ENCODE measurements around the gene RDM1.
"Not testable (repeated sequence)": the region's sequence is repeated elsewhere in the genome, so short reads cannot be mapped to it uniquely, and the experiment has no call there.

RDM1 gene, protein sequence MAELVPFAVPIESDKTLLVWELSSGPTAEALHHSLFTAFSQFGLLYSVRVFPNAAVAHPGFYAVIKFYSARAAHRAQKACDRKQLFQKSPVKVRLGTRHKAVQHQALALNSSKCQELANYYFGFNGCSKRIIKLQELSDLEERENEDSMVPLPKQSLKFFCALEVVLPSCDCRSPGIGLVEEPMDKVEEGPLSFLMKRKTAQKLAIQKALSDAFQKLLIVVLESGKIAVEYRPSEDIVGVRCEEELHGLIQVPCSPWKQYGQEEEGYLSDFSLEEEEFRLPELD

DNA sequence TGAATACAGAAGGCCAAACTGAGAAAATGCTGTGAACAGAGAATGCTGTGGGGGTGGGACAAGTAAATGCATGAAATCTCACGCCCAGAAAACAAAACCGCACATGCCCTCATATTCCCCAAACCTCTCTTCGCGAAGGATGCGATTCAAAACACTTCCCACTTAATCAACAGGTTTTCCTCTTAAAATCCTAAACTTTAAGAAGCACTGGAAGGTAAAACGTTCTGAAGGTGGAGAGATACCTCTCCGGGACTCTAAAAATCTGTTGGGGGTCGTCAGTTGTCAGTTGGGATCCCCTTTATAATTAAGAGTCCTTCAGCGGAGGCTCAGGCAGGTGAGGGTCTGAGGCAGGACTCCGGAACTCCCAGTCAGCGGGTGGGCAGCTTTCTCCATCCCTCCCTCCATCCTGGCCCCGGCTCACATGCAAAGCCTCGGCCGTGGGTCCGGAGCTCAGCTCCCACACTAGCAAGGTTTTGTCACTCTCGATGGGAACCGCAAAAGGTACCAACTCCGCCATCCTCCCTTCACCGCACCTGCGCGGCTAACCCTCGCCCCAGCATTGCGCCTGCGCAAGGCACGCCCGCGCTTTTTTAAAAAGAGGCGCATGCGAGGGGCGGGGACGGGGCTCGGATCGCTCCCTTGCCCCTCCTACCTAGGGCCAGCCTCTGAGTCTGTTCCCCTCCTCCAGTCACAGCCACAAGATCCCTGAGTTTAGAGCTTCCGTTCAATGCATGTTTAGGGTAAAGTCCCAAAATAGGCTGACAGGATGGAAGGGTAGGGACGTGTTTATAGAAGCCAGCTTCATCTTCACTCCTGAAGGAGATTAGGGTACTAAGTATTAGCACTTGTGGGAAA lies at the start of gene RDM1:
Gene RDM1, minus strand, starts transcription at position 563 of the 855 bp plus-strand sequence. Its CDS starts 46 bp downstream, at position 517.
- peak; percentile 91 for DNase-seq (ENCODE audit: low spot score)

DNA sequence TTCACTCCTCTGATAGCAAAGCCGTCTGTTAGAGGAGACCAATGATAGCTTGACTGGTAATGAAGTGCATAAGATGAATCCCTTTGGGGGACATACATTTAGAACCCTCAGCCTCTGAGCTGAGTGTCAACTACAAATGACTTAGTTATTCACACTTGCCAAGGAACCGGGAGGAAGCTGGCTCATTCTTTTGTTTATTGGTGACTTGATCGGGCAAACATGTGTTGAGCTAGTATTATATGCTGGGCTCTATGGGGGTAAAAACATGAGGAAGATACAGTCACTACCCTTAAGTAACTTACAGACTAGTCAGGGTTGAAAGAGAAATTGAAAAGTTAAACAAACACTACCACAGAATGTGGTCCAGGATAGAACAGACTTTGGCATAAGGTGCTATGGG lies 47.8 kb upstream of the RDM1 start:
- no peak for DNase-seq (ENCODE audit: low spot score)

DNA sequence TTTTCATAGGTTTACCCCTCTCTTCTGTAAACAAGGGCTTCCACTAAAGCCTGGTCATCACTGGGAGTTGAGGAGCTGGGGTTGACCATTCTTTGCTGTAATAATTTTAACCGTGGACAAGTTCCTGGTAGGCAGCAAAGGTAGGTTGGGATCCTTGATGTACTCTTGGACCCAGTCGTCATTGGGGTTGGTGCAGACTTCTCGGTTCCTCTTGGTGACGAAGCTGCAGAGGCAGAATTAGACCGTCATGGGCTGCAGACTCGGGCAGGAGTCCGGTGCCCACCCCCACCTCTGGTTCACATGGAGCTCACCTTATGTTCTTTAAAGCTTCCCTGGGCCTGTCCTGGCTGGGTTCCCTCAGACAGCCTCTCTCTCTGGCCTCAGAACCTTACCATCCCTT lies 46.9 kb upstream of the RDM1 start:
- DNase-seq (ENCODE audit: low spot score): no peak

DNA sequence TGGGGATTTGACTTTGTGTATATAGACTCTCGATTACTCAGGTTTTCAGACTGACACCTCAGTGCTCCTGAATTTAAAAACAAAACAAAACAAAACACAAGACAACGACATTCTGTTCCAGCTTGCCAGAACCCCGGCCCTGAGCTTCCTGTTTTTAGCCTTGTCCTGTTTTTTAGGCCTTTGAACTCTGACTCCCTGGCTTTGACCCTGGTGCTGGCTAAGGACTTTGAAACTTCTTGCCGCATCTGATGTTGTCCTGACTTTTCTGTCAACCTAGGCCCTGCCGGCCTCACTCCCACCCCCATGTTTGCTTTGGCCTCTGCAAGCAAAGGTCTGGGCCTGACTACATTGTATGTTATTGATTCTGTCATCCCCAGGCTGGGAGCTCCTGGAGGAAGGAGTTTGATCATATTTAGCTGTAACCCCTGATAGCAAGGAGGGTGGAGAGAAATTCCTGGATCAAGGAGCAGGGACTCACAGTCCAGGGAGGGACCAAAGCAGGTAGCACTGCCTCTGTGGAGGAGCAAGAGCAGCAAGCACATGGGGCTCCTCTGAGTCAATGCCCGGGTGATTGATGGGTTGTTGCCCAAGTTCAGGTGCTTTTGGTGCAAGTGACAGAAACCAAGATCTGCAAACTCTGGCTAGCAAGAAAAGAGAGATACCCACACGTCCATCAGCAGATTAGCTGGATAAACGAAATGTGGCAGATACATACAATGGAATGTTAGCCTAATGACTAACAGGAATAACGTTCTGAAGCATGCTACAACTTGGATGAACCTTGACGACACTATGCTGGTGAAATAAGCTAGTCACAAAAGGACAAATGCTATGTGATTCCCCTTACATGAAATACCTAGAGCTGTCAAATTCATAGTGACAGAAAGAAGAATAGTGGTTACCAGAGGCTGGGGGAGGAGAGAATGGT lies 43.0 kb upstream of the RDM1 start:
- DNase-seq (ENCODE audit: low spot score): no peak

DNA sequence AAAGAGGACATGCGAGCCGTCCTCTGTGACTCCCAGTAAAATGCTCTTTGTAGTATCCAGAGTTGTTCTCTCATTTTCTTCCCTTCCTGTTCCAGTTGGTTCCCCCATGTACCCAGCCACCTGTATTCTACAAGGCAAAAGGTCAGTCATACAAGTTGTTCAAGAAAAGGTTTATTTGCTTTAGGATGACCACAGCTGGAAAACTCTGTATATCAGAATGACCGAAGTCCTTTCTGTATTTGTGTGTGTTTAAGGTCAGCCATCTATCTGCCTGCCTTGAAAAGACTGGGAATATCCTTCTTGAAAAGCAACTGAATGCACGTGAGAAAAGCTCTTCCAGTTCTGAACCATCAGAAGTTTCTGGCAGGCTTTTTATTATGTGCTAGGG lies 42.4 kb upstream of the RDM1 start:
- no peak for DNase-seq (ENCODE audit: low spot score)

DNA sequence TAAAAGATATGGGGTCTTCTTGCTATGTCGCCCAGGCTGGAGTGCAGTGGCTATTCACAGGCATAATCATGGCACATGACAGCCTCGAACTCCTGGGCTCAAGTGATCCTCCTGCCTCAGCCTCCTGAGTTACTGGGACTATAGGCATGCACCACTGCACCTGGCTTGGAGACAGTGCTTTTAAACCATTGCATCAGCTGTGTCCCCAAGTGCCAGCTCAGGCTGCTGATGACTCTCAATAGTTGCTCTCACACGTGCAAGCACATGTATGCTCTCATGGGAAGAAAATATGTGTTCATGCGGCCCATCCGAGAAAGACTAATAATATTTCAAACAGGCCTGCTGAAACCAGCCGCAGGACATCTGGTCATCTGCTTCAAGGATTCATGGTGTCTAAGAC lies 42.0 kb upstream of the RDM1 start:
- DNase-seq (ENCODE audit: low spot score): no peak

DNA sequence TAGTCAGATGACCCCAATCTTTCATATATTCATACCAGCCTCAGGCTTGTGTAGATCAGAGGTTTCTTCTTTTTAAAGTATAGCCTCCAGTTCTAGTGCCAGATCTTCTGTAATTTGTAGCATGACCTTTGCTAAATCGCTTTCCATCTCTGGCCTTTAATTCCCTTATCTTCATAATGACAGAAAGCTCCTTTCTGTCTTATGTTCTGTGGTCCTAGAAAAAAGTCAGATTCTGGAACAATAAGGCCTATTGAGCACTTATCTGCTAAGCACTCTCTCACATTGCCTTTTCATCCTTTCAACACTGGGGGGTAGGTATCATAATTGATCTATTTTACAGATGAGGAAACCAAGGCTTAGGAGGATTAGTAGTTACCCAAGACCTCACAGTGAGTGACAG lies 41.5 kb upstream of the RDM1 start:
- DNase-seq (ENCODE audit: low spot score): no peak

DNA sequence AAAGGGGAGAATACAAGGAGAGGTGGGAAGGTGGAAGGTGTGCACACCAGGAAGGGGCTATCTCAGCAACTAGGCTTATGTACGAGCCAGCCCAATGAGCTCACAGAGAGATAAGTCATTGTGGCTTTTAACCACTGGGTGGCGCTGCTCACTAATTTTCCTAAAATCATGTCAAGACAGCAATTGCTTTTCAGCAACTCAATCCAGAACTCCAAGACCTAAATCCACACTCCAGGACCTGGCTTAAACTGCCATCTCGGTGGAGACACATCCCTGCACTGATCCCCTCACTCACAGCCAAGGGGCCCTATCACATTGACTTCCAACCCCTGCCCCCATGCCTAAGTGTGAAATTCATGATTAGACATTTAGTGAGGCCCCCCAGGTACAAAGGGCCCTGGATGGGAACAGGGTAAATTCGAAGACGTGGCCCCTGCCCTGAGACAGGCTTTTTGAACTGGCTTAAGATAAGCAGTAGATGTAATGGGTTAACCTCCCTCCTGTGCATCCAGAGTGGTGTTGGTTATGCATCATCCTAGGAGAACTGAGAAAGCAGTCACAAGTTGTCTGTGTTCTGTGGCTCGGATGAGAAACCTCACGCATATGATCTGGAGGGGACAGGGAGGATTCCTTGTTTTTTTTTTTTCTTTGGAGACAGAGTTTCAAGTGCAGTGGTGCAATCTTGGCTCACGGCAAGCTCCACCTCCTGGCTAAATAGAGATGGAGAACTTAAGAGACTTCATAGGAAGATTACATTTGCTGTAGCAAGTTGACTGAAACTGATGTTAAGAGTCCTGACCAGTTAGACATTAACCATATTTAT lies 39.2 kb upstream of the RDM1 start:
- peak; percentile 76 for DNase-seq (ENCODE audit: low spot score)

DNA sequence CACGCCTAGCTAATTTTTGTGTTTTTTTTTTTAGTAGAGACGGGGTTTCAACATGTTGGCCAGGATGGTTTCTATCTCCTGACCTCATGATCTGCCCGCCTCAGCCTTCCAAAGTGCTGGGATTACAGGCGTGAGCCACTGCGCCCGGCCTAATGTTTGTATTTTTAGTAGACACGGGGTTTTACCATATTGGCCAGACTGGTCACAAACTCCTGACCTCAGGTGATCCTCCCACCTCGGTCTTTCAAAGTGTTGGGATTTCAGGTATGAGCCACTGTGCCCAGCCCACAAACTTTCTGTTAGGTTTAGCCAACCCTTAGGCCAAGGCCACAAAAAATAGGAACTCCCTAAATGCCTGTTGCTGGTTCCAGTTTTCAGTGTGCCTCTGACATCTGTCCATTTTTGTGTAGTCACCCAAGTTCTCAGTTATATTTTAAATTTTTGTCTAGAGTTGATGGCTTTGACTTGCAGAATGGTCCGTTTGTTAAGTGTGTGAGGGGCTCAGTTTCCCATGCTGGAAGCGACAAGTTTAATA lies 38.0 kb upstream of the RDM1 start:
- no peak for DNase-seq (ENCODE audit: low spot score)

DNA sequence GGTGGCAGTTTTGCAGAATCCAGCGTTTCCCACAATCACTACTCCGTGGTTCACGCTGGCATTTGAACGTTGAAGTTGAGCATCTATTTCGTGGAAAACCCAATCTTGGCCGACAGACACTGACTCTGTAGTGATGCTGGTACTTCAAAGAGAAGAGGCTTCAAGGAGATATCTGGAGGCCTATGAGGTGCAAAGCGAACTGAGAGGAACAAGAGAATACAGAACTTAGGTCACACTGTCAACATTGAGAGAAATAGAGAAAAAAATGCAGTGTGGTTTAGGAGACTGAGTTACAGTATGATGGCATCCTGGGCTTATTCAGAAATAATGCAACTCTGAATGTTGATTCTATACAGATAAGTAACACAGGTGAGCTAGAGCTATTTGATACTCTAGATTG lies 34.7 kb upstream of the RDM1 start:
- no peak for DNase-seq (ENCODE audit: low spot score)

DNA sequence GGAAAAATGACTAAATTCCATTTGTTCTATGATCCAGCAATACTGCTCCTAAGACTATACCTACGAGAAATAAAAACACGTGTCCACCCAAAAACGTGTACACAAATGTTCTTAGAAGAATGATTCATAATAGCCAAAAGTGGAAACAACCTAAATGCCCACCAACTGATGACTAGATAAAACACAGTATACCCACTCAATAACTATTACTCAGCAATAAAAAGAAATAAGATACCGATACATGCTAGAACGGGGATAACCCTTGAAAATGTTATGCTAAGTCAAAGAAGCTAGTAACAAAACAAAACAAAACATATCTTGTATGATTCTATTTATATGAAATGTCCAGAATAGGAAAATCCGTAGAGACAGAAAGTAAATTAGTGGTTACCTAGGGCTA lies 33.1 kb upstream of the RDM1 start:
- DNase-seq (ENCODE audit: low spot score): no peak

DNA sequence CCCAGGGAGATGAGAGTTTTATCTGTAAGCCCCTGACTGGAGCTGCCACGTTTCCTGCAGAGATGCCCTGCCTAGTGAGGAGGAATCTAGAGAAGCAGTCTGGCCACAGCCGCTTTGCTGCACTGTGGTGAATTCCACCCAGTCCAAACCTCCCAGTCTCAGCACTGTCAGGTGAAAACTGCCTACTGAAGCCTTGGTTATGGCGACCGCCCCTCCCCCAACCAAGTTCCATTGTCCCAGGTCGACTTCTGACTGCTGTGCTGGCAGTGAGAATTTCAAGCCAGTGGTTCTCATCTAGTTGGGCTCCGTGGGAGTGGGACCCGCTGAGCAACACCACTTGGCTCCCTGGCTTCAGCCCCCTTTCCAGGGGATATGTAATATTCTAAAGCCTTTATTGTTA lies 23.1 kb upstream of the RDM1 start:
- no peak for DNase-seq (ENCODE audit: low spot score)

DNA sequence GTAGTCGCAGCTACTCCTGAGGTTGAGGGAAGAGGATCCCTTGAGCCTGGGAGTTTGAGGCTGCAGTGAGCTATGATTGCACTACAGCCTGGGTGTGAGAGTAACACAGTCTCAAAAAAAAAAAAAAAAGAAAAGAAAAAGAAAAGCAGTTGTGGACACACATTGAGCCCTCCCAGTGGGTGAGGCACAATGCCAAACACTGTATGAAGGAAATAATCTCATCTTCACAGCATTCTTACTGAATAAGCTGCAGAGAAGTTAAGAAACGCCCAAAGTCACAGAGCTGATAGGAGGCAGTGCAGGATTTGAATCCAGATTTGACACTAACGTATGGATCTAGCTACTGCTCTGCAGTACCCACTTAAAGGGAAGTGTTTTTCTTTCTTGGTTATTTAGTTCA lies 18.8 kb upstream of the RDM1 start:
- DNase-seq (ENCODE audit: low spot score): no peak

DNA sequence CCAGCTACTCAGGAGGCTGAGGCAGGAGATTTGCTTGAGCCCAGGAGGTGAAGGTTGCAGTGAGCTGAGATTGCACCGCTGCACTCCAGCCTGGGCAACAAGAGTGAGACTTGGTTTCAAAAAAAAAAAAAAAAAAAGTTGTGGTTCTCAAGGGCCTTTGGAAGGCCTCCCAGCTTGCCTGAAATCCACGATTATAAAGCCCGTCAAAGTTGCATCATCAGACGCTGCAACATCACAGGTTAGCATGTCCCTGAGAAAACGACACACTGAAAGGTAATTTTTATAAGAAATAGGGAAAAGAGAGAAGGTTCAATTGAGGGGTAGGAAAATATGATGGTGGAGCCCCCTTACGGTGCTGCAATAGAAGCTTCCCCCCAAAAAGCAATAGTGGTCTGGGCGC lies 17.5 kb upstream of the RDM1 start:
- DNase-seq (ENCODE audit: low spot score): no peak

DNA sequence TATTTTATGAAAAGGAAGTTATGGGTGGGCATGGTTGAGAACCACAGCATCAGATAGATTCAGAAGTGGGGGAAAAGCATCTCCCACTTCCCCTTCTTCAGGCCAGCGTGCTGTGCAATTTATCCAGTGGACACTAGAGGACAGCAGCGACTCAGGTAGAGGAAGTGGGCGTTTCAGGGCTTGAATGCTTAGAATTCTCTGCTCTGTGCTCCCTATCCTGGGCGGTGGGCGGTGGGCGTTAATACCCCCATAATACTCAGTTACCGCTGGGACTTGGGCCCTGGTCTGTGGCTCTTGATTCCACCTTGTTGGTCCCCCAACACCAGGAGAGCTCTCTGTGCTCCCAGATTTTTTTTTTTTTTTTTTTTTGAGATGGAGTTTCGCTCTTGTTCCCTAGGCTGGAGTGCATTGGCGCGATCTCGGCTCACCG lies 16.6 kb upstream of the RDM1 start:
- peak; percentile 46 for DNase-seq (ENCODE audit: low spot score)

DNA sequence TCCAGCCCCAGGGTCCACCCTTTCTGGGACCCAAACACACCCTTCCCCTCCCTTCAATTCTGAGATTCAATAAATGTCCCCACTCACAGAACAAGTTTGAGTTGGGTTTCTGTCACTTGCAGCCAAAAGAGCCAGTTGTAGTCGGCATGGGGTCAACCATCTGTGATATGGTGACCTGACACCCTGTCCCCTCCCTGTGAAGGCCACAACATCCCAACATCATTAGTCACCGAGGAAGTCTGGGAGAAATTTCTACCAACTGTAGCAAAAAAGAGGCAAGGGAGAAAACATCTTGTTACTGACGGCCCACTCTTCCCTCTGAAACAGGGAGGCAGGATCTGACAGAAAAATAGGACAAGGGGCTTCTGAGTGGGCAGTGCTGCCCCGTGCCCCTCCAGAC lies 13.6 kb upstream of the RDM1 start:
- no peak for DNase-seq (ENCODE audit: low spot score)

DNA sequence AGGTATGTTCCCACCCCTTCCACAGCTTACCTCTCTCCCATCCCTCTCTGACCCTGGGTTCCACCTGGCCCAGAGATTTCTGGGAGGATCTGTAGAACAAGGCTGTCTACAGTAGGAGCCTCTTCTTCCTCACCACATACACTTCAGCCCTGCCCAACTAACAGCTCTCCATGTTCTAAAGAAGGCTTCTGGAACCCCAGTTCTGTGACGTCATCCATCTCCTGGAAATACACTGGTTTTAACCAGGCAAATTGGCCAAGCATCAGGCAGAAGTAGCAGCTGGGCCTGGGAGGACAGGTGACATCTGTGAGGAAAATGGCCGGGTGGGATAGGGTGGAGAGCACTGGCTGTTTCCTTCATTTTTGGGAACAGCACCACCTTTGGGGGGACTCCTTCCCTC lies 13.0 kb upstream of the RDM1 start, which contains the start of gene LYZL6:
Gene LYZL6, minus strand, starts transcription at position 177 of the 400 bp plus-strand sequence. CDS start 4,357 bp downstream, outside the sequence.
- no peak for DNase-seq (ENCODE audit: low spot score)

DNA sequence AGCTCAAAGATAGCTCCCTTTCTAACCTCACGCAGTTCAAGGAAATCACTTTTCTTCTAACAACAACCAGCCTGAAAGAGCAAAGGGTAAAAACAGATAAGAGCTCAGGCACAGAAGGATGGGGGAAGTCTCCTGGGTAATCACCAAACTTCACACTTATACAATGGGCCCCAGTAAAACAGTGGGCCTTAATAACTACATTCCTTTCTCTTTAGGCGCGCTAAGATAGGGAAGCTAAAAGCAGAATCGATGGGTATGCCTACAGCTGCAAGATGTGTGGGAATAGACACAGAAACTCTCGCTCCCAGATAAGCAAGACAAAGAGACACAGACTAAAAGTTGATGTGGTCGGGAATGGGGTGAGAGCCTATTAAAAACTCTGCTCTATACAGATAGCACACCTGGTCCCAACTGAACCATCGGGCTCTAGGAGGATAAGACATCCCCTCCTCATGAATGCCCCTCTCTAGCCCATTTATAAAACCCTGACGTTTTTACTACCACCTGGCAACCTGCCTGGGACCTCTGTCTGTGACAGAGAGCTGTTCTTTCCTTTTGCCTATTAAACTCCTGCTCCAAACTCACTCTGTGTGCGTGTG lies 12.1 kb upstream of the RDM1 start:
- no peak for DNase-seq (ENCODE audit: low spot score)

DNA sequence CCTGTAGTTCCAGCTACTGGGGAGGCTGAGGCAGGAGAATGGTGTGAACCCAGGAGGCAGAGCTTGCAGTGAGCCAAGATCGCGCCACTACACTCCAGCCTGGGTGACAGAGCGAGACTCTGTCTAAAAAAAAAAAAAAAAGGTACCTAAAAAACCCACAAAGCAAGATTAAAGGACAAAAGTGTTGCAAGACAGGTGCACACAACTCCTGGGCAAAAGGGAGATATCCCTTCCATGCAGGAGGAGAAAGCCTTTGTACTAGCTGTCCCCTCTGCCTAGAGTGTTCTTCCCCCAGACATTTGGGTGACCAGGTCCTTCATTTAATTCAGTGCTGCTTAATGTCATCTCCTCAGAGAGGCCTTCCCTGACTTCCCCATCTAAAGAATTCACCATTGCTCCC lies 7.9 kb upstream of the RDM1 start:
- DNase-seq (ENCODE audit: low spot score): not testable (repeated sequence)

DNA sequence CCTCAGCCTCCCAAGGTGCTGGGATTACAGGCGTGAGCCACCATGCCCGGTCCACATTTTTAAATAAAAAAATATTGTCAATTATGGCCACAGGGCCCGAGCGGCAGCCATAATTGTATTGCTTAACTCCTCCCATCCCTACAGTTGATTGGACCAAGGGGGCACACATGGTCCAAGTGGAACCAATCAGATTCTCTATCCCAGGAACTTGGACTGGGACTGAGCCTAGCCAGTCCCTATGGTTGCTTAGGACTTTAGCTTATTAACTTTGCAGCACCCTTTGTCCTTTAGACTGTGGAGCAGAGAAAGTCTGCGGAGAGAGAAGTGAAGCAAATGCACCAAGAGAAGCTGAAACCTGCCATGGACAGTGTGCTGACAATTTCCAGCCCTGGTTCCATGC lies 5.5 kb upstream of the RDM1 start:
- DNase-seq (ENCODE audit: low spot score): no peak

DNA sequence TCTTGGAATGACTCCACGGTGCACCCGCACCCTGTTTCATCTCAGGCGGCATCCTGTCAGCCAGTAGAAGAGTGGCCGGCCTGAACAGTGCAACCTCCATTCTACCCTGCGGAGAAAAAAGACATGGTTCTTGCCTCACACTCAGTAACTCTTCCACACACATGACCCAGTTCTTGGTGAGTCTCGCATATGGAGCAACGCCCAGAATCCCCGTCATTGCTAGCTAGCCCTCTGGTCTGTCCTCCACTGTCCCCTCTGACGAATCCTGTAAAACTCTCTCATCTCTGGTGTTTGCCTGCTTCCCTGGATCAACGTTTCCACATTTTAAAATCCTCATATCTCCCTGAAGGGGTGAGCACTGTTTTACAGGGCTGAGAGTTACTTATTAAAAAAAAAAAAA lies 4.2 kb upstream of the RDM1 start:
- DNase-seq (ENCODE audit: low spot score): peak; percentile 52
